ENCODE measurements around the gene BAX.

BAX gene

DNA sequence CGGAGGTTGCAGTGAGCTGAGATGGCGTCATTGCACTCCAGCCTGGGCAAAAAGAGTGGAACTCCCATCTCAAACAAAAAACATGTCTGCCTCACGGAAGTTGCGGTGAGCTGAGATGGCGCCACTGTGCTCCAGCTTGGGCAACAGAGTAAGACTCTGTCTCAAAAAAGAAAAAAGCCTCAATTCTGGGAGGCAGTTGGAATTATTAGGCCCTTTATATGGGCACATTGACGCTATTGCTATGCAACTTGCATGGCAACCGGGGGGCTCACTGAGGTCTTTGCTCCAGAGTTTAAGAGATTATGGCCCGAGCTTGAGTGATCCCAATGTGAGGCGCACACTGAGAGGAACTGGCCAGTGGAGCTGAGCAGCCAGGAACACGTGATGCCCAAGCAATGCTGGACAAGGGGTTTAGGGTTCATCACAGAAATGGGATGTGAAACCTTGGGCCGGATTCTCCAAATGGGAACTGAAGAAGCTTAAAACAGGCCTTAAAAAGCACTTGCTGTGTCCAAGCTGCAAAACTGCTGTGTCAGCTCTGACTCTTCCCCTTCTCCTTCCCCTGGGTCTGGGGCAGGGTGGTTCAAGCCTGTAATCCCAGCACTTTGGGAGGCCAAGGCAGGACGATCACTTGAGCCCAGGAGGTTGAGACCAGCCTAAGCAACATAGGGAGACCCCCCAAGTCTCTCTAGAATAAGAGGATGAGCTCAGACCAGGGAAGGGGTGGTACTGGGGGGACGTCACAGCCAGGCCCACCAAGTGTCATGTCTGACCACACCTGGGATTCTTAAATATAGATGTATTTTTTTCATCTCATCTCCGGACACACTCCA is 12.9 kb downstream of the BAX start:
- no peak overlapping the region for H3K4me3 ChIP-seq (ENCODE audit: low read length)
- TF ChIP-seq, protein P1, sequence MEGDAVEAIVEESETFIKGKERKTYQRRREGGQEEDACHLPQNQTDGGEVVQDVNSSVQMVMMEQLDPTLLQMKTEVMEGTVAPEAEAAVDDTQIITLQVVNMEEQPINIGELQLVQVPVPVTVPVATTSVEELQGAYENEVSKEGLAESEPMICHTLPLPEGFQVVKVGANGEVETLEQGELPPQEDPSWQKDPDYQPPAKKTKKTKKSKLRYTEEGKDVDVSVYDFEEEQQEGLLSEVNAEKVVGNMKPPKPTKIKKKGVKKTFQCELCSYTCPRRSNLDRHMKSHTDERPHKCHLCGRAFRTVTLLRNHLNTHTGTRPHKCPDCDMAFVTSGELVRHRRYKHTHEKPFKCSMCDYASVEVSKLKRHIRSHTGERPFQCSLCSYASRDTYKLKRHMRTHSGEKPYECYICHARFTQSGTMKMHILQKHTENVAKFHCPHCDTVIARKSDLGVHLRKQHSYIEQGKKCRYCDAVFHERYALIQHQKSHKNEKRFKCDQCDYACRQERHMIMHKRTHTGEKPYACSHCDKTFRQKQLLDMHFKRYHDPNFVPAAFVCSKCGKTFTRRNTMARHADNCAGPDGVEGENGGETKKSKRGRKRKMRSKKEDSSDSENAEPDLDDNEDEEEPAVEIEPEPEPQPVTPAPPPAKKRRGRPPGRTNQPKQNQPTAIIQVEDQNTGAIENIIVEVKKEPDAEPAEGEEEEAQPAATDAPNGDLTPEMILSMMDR (conservative IDR thresholded peaks at IDR 0.05; ENCODE audit: low read depth, low read length), result no peak
- no peak for DNase-seq (ENCODE audit: low read depth)

DNA sequence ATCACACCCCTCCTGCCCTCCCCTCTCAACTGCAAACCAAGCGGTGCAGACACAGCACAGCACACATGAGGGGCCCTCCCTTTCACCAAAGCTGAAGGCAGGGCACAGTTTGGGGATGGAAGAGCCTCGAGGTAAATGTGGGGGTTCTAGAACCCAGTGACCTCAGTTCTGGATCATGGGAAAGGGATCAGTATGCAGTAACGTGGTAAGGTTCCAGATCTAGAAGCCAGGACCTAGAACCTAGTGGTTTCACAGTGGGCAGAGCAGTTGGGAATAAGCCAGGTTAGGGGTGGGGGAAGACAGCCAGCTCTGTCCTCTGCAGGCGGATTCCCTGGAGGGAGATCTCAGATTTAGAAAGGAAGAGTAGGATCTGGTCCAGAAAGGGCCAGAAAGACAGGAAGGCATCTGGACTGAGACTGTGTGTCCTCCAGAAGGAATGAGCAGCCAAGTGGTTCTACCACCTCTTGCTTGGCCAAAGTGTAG is 13.5 kb downstream of the BAX start:
- DNase-seq (ENCODE audit: low read depth), result no peak
- TF ChIP-seq, protein P1 (conservative IDR thresholded peaks at IDR 0.05; ENCODE audit: low read depth, low read length), result no peak
- no peak overlapping the region for H3K4me3 ChIP-seq (ENCODE audit: low read length)

- H3K4me3 ChIP-seq (ENCODE audit: low read length), result no peak overlapping the region
- no peak for DNase-seq (ENCODE audit: low read depth)
- TF ChIP-seq, protein P1 (conservative IDR thresholded peaks at IDR 0.05; ENCODE audit: low read depth, low read length), result no peak
These were observed 14.1 kb downstream of the BAX start for GRCh38 chr19:48968813-48969218.

DNA sequence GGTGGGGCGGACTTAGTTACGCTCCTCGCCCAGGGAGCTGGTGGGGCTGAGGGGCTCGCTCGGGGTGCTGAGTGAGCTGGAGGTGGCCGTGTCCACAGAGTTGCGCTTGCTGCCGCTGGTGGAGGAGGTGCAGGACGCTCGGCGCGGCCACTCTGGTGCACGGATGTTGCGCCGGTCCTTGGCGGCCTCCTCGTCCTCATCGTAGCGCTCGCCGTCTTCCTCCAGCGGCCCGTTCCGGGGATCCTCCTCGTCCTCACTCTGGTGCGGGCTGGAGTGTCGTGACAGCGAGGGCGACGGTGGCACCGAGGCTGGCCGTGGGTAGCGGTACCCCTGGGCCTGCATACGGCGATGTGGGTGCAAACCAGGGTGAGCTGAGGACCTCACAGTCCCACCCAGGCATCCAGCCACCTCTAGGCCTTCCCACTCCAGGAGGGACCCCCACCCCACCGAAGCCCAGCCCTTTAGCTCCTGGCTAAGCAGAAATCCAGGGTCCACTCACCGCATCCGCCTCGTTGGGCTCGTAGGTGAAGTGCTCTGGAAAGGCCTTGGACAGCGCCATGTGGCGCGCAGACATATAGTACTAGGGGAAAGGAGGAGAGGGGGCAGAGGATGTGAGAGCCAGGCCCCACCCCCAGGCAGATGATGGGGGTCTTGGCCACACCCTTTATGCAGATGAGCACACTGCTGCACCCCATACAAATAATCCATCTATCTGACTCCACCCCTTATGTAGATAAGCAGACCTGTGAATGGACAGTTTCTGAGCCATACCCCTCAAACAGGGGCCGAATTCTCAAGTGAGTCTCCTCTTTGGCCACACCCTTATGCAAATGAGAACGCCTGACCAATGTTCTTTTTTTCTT is 14.8 kb downstream of the BAX start:
- no peak for DNase-seq (ENCODE audit: low read depth)
- TF ChIP-seq, protein P1 (conservative IDR thresholded peaks at IDR 0.05; ENCODE audit: low read depth, low read length), result no peak
- H3K4me3 ChIP-seq (ENCODE audit: low read length), result no peak overlapping the region

DNA sequence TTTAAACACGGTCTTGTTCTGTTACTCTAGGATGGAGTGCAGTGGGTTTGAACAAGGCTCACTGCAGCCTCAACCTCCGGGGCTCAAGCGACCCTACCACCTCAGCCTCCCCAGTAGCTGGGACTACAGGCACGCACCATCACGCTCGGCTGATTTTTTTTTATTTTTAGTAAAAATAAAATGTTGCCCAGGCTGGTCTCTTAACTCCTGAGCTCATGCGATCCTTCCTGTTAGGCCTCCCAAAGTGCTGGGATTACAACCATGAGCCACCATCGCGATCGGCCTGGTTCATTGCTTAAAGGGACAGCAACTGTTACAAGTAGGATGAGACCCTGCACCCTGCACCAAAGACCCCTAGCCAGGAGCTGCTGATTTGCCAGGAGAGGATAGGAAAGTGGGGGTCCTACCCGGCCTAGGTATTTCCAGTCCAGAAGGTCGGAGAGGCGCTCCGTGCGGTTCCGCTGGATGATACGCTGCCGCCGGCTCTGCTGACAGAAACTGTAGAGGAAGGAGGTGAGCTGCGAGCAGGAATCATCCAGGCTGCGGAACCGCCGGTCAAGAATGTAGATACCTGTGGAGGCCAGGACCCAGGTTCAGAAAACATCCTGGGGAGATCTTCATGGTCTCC is 15.6 kb downstream of the BAX start:
- TF ChIP-seq, protein P1 (conservative IDR thresholded peaks at IDR 0.05; ENCODE audit: low read depth, low read length), result no peak
- no peak overlapping the region for H3K4me3 ChIP-seq (ENCODE audit: low read length)
- no peak for DNase-seq (ENCODE audit: low read depth)

GRCh38 chr19:48970923-48971395 is 16.3 kb downstream of the BAX start:
- H3K4me3 ChIP-seq (ENCODE audit: low read length), result no peak overlapping the region
- DNase-seq (ENCODE audit: low read depth), result no peak
- TF ChIP-seq, protein P1 (conservative IDR thresholded peaks at IDR 0.05; ENCODE audit: low read depth, low read length), result peak; percentile 92

Data from retinal pigment epithelial cell (primary cell).